Stimulated activated CD4-positive, alpha-beta T cell treated with anti-CD3 and anti-CD28 coated beads, Interleukin-4, amount 100 ng/mL, for 1 hour (primary cell): ENCODE data around the gene APOBEC4.

Source experiments
- DNase-seq: peaks from one replicate; pipeline ENCODE4 v3.0.0-alpha.2; 2020

APOBEC4 gene

DNA sequence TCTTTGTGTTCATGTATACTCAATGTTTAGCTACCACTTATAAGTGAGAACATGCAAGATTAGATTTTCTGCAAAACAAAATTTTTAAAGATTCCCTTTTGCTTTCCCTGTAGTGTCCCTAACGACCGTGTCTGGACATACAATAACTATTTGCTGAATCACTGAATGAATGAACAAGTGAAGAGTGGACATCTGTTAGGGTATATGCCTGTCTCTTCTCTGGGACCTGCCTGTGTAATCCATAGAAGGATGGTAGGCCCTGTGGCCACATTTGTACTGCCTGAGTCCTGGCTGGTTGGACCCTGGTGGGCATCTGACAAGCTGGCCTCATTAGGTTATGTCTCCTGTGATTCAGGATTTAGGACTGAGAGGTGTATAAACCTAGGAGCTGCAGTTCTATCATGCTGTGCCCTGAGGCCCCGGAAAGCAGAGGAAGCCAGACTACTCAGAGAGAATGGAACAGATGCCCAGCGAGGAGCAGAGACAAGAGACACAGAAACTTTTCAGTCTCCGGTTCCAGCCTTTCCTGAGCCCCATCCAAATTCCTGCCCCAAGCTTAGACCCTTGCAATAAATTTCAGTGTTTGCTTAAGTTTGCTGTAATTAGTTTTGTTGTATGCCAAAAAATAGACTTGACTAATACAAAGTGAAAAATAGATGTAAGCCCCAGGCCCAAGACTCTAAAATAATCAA is 55.3 kb downstream of the APOBEC4 start:
- DNase-seq, result no peak

GRCh38 chr1:183596500-183596899 is 56.6 kb downstream of the APOBEC4 start:
- DNase-seq, result no peak
